Breast epithelium (tissue), 4 donors: Measurements from ENCODE around the gene SPNS2. TPM values are rescaled to one million over a fixed set of nuclear protein-coding genes. Genes with fewer than 3 reads are reported as not detected.
A peak's percentile ranks its signal among the peaks of the same experiment; 100 is the strongest.

Experiments used
- DNase-seq, 2 donors: peaks; one replicate each; pipeline ENCODE4 v3.0.0-alpha.2; 2019; ENCODE audit warnings: low spot score in 2 of 2
- H3K27ac ChIP-seq, 2 donors: fragments of 200-600 bp; sonication (generic) in 1 of 2; one replicate each; pipeline ENCODE4 v1.5.1; 2016 to 2019; ENCODE audit warnings: mild to moderate bottlenecking in 1 of 2
- H3K27me3 ChIP-seq, 2 donors: fragments of 200-600 bp; sonication (generic) in 1 of 2; one replicate each; pipeline versions ENCODE4 v1.5.1 to v1.6.0; 2017 to 2019; ENCODE audit warnings: control low read depth in 1 of 2, mild to moderate bottlenecking in 1 of 2
- H3K36me3 ChIP-seq: fragments of 200-600 bp; one replicate; pipeline ENCODE4 v1.5.1; 2019
- H3K4me1 ChIP-seq, 2 donors: fragments of 200-600 bp; sonication (generic); one replicate each; pipeline ENCODE4 v1.5.1; 2016 to 2019; ENCODE audit warnings: control low read depth in 1 of 2
- H3K4me3 ChIP-seq, 3 donors: fragments of 200-600 bp; sonication (generic); 1 replicate in 2 of 3; 2 replicates in 1 of 3; pipeline ENCODE4 v1.5.1; 2016 to 2019; ENCODE audit warnings: mild to moderate bottlenecking in 3 of 3, moderate library complexity in 2 of 3
- H3K9me3 ChIP-seq, 2 donors: fragments of 200-600 bp; sonication (generic) in 1 of 2; one replicate each; pipeline ENCODE4 v1.5.1; 2016 to 2019; ENCODE audit warnings: control low read depth in 1 of 2
- POLR2A ChIP-seq: fragments of 450-650 bp; IDR thresholded peaks from one replicate; pipeline ENCODE4 v1.6.1; 2016; ENCODE audit warnings: antibody characterized with exemption, mild to moderate bottlenecking, moderate library complexity
- POLR2AphosphoS5 ChIP-seq, 3 donors: sonication (generic); formaldehyde crosslinking; IDR thresholded peaks; one replicate each; pipeline ENCODE4 v1.6.1; 2017; ENCODE audit warnings: antibody characterized with exemption in 3 of 3
- intact Hi-C: fragments of 100-400 bp; cut with DNase I; formaldehyde crosslinking; loops from one replicate; pipeline ENCODE4 v1.15.1; 2023; ENCODE audit warnings: low total_unique reads
- total RNA-seq, 3 donors: library from RNA; depleted of rRNA; stranded (reverse); fragments of >200 nt; gene quantifications; one replicate each; pipeline ENCODE4 v1.1.0, GENCODE V29; 2016
- TF ChIP-seq, protein P1 (sequence below), 3 donors: fragments of 450-650 bp; IDR thresholded peaks; one replicate each; pipeline ENCODE4 v1.5.1; 2016 to 2017; ENCODE audit warnings: antibody characterized with exemption in 3 of 3, mild to moderate bottlenecking in 3 of 3, moderate library complexity in 3 of 3

Gene SPNS2
- total RNA-seq, 3 donors from 2014 or later, result 5.3 to 14.1 (median 11.5) TPM

DNA sequence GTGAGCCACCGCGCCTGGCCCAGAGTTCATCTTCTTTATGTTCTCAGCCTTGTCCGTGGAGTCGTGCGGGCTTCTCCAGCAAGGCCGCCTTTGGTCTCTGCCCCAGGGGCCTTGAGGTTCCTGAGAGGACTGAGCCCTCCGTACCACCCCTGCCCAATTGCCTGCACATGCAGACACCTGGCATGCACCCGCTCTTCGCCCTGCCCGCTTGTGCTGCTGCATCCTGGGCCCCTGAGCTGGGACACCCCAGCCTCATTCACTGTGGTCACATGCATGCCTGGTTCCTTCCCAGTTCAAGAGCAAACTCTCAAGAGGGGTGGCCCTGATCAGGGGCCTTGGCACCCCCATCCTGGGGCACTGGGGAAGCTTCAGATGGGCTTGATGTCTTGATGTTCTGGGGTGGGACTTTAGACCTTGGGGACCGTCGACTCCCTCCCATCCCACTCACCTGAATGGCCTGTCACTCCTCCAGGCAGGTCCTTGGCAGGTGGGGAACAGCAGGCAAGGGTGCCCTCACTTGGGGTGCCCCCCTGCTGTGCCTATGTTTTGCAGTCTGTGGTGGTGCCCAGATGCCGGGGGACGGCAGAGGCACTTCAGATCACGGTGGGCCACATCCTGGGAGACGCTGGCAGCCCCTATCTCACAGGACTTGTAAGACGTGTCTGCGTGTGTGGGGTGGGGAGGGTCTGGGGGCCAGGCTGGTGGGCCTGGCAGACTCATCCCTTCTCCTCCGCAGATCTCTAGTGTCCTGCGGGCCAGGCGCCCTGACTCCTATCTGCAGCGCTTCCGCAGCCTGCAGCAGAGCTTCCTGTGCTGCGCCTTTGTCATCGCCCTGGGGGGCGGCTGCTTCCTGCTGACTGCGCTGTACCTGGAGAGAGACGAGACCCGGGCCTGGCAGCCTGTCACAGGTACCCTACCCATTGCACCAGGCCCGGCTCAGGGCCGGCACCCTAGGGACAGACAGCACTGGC is 12.7 kb upstream of the SPNS2 start:
- DNase-seq, result no peak
- no peaks in the 10 kb centered on the region for H3K36me3 ChIP-seq
- no peak overlapping the region for H3K4me3 ChIP-seq
- H3K9me3 ChIP-seq, result no peaks in the 10 kb centered on the region
- H3K27me3 ChIP-seq, result no peaks in the 10 kb centered on the region
- intact Hi-C loops, result no loop called here
- no peak overlapping the region for H3K27ac ChIP-seq
- TF ChIP-seq POLR2AphosphoS5 (IDR thresholded peaks at IDR 0.05) (no peak), POLR2A (no peak)
- TF ChIP-seq, protein P1, sequence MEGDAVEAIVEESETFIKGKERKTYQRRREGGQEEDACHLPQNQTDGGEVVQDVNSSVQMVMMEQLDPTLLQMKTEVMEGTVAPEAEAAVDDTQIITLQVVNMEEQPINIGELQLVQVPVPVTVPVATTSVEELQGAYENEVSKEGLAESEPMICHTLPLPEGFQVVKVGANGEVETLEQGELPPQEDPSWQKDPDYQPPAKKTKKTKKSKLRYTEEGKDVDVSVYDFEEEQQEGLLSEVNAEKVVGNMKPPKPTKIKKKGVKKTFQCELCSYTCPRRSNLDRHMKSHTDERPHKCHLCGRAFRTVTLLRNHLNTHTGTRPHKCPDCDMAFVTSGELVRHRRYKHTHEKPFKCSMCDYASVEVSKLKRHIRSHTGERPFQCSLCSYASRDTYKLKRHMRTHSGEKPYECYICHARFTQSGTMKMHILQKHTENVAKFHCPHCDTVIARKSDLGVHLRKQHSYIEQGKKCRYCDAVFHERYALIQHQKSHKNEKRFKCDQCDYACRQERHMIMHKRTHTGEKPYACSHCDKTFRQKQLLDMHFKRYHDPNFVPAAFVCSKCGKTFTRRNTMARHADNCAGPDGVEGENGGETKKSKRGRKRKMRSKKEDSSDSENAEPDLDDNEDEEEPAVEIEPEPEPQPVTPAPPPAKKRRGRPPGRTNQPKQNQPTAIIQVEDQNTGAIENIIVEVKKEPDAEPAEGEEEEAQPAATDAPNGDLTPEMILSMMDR (IDR thresholded peaks at IDR 0.05), result no peak
- peaks cover 4 to 12% of the 10 kb centered on the region in 2 donors for H3K4me1 ChIP-seq

DNA sequence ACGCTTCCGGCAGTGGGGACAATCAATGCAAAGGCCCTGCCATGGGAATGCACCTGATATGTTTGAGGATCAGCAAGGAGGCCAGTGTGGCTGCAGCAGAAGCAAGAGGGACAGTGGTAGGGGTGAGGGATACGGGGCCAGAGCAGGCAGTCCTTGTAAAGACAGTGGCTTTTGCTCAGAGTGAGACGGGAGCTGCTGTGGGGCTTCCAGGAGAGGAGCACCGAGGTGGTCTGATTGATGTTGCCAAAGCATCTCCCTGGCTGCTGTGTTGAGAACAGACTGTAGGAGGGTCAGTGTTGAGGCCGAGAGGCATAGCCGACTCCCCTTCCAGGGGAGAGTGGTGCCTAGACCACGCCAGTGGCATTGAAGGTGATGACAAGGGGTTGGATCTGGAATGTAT is 11.4 kb upstream of the SPNS2 start:
- Histone ChIP-seq H3K9me3 (no peaks in the 10 kb centered on the region), H3K27ac (no peak overlapping the region), H3K4me3 (no peak overlapping the region), H3K4me1 (peaks cover 4 to 12% of the 10 kb centered on the region in 2 donors), H3K27me3 (no peaks in the 10 kb centered on the region), H3K36me3 (no peaks in the 10 kb centered on the region)
- no peak for DNase-seq
- intact Hi-C loops, result no loop called here
- no peak for TF ChIP-seq POLR2A
- TF ChIP-seq, protein P1 (IDR thresholded peaks at IDR 0.05), result no peak
- TF ChIP-seq POLR2AphosphoS5 (IDR thresholded peaks at IDR 0.05), result no peak

DNA sequence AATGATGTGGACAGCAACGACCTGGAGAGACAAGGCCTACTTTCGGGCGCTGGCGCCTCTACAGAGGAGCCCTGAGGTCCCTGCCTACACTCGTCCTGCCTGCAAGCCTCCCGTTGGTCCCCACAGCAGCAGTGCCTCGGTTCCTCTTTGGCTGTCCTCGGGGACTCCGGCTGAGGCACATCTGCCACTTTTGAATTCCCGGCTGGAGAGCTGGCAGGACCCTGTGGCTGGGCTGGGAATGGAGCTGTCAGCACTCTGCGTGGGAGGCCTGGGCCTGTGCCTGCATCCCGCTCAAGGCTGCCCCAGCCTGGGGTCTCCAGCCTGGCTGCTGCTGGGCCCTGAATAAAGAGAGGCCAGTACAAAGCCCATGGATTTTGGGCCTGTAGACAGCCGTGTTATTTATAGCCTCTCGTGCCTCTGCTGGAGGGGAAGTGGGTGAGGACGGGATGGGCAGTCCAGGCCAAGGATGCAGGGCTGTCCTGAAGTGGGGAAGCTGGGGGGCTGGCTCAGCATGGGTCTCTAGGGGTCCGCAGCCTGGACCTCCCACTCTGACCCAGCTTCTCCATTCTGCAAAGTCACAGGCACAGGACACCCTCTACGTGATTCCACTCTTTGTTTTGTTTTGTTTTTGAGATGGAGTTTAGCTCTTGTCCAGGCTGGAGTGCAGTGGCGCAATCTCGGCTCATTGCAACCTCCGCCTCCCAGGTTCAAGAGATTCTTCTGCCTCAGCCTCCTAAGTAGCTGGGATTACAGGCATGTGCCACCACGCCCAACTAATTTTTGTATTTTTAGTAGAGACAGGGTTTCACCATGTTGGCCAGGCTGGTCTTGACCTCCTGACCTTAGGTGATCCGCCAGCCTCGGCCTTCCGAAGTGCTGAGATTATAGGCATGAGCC is 10.6 kb upstream of the SPNS2 start:
- intact Hi-C loops, result no loop called here
- peaks cover 3 to 10% of the 10 kb centered on the region in 2 donors for H3K4me1 ChIP-seq
- H3K27me3 ChIP-seq, result no peaks in the 10 kb centered on the region
- no peaks in the 10 kb centered on the region for H3K9me3 ChIP-seq
- H3K27ac ChIP-seq, result peak overlapping the region in 1 of 2 donors; percentile 76
- no peak overlapping the region for H3K4me3 ChIP-seq
- DNase-seq, result no peak
- no peak for TF ChIP-seq POLR2AphosphoS5 (IDR thresholded peaks at IDR 0.05)
- TF ChIP-seq, protein P1 (IDR thresholded peaks at IDR 0.05), result no peak
- no peak for TF ChIP-seq POLR2A
- H3K36me3 ChIP-seq, result no peaks in the 10 kb centered on the region

DNA sequence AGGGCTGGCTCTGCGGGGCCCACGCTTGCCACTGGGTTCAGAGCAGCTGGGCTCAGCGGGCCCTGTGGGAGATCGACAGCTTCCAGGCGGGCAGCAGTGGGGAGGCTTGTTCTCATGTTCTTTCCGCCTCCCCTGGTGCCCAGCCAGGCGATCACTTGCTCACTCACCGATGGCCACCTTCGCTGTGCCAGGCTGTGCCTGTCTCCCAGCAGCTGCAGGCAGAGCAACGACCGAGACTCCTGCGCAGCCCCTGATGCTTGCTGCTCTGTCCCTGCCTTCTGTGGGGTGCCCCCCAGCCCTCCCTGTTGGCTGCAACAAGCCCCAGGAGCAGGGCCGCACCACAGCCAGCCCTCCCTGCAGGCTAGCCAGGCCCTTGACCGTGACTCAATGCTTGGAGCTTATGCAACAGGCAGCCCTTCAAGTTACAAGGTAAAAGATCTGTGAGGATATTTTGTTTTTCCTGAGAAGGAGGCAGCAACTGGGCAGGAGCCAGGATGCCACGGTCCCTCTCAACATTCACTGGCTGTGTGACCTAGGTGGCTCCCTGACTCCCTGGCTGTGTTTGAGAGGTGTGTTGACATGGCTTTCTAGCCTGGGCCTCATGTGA is 9.6 kb upstream of the SPNS2 start:
- Histone ChIP-seq H3K9me3 (no peaks in the 10 kb centered on the region), H3K27ac (peak overlapping the region; percentile 76 to 79)

More for the DNA sequence above, 9.6 kb upstream of the SPNS2 start:
- Histone ChIP-seq H3K4me1 (peaks cover 0 to 8% of the 10 kb centered on the region in 2 donors), H3K27me3 (no peaks in the 10 kb centered on the region), H3K36me3 (no peaks in the 10 kb centered on the region), H3K4me3 (no peak overlapping the region)
- DNase-seq, result no peak
- TF ChIP-seq, protein P1 (IDR thresholded peaks at IDR 0.05), result no peak
- intact Hi-C loops, result no loop called here
